ENCODE results near the gene TESK2.

GRCh38 chr1:45455162-45455561 is 35.8 kb downstream of the TESK2 start:
- TF ChIP-seq CTCF (IDR thresholded peaks at IDR 0.05) (no peak), POLR2A (IDR thresholded peaks at IDR 0.05) (no peak)

All from adrenal gland (tissue), 5 donors.